ENCODE data around the gene CCL2. TPM values are rescaled to one million over a fixed set of nuclear protein-coding genes. Genes with fewer than 3 reads are reported as not detected.
A peak's percentile ranks its signal among the peaks of the same experiment; 100 is the strongest.
"Not testable (repeated sequence)": the region's sequence is repeated elsewhere in the genome, so short reads cannot be mapped to it uniquely, and the experiment has no call there.

CCL2 gene
- 100 to 1,000 TPM in 1 of 2 donors, 10 to 100 TPM in 1; 39.1 to 155 TPM for total RNA-seq
- long read RNA-seq, donor 1, partial matches to known transcripts = 0 of 2 reads
- long read RNA-seq, donor 1, other reads (novel, unspliced or antisense) = 0 of 2 reads
- long read RNA-seq, donor 2, transcript CCL2-202 (2 exons, 736 nt) = minor isoform, 7 of 61 reads
- long read RNA-seq, donor 2, transcript CCL2-203 (1 exons, 996 nt) = minor isoform, 6 of 61 reads
- long read RNA-seq, donor 2, transcript CCL2-201 (3 exons, 741 nt) = major isoform, 47 of 61 reads
- long read RNA-seq, donor 2, partial matches to known transcripts = 0 of 61 reads
- long read RNA-seq, donor 2, other reads (novel, unspliced or antisense) = 1 of 61 reads

DNA sequence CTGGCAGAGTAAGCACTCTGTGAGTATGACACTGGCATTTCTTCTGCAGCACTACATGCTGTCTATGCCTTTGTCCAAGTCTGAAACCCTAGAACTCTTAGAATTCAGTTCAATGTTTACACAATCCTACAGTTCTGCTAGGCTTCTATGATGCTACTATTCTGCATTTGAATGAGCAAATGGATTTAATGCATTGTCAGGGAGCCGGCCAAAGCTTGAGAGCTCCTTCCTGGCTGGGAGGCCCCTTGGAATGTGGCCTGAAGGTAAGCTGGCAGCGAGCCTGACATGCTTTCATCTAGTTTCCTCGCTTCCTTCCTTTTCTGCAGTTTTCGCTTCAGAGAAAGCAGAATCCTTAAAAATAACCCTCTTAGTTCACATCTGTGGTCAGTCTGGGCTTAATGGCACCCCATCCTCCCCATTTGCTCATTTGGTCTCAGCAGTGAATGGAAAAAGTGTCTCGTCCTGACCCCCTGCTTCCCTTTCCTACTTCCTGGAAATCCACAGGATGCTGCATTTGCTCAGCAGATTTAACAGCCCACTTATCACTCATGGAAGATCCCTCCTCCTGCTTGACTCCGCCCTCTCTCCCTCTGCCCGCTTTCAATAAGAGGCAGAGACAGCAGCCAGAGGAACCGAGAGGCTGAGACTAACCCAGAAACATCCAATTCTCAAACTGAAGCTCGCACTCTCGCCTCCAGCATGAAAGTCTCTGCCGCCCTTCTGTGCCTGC is at the start of gene CCL2:
TSS of gene CCL2 (plus strand) at position 635 of the 730 bp plus-strand sequence. CDS start at position 700, 65 bp downstream.
- DNase-seq (ENCODE audit: low spot score) = peak; percentile 86
- intact Hi-C loops (cut with DNase I) = loop anchor here in 1 of 2 donors (5.0 kb wide), 1 partner anchor 52 kb away; no protein-coding TSS in a partner anchor

DNA sequence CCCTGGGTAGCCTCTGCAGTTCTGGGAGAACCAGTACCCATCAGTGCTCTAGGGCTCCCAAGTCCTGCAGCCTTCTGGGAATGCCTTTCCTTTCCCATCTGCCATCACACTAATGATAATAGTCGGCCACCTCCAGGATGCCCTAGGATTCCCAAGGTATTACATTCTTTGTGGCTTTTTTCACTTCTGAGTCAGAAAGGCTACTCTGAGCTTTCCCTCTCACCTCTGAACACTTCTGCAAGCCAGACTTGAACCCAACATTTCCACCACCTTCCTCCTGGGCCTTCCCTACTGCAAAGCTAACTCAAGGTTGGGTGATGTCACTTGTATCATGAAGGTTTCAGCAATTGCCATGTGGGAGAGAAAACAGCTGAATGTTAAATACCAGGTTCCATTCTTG is 49.7 kb upstream of the CCL2 start:
- intact Hi-C loops (cut with DNase I) = no loop called here
- no peak for DNase-seq (ENCODE audit: low spot score)

- intact Hi-C loops (cut with DNase I) = no loop called here
Measured at GRCh38 chr17:34206569-34206968, 48.5 kb upstream of the CCL2 start.

DNA sequence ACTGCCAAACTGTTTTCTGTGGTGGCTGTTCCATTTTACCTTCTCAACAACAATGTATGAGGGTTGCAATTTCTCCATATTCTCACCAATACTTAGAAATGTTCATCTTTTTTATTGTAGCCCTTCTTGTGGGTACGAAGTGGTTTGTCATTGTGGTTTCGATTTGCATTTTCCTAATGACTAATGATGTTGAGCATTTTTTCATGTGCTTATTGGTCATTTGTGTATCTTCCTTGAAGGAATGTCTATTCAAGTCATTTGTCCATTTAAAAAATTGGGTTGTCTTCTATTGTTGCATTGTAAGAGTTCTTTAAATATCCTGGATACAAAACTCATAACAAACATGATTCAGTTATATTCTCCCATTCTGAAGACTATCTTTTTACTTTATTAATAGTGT is 47.5 kb upstream of the CCL2 start:
- DNase-seq (ENCODE audit: low spot score) = no peak
- intact Hi-C loops (cut with DNase I) = no loop called here

More at GRCh38 chr17:34206569-34206968, 48.5 kb upstream of the CCL2 start:
- DNase-seq (ENCODE audit: low spot score) = no peak

- no peak for DNase-seq (ENCODE audit: low spot score)
- intact Hi-C loops (cut with DNase I) = no loop called here
Measured at GRCh38 chr17:34218748-34219147, 36.3 kb upstream of the CCL2 start.

DNA sequence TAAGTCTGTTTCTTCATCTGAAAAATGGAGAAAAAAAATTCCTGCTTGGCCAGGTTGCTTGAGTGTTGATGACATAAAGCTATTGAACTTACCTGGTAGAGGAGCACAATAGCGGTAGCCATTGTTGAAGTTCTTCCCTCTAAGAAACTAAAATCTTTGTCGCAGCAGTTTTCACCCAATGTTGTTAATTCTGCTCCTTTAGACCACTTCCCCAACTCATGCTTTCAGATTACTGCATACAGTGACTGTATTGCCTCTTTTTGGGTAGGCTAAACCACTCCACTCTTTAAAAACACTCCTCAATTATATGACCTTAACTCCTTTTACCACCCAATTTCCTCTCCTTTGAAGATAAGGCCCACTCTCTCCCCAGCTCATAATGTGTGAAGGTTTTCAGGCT is 35.7 kb upstream of the CCL2 start:
- DNase-seq (ENCODE audit: low spot score) = no peak
- intact Hi-C loops (cut with DNase I) = no loop called here

DNA sequence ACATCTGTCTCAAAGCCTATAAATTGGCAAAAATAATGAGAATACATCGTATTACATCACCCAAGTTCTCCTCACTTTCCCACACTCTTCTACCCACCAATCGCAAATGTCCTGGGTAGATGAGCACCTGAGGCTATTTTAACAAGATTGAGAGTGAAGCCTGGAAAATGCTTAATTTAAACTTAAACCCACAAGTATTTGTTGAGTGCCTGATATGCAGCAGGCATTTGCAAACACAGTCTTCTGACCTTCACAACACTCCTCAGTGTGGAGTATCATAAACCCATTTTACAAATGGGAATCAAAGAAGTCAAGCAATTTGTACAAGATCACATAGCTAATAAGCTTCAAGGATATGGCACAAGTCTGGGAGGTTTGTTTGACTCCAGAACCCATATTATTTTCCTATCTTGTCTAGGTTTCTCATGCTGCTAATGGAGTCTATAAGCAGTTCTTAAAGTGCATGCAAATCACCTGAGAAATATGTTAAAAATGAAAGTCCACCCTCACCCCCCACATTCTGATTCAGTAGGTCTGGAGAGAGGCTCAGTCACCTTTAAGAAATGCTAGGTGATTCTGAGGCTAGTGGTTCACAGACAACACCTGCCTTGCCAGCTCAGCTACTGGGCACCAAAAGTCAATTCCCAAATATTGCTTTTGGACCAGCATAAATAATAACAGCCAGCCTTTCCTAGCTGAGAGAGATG is 34.9 kb upstream of the CCL2 start:
- intact Hi-C loops (cut with DNase I) = no loop called here
- DNase-seq (ENCODE audit: low spot score) = no peak

DNA sequence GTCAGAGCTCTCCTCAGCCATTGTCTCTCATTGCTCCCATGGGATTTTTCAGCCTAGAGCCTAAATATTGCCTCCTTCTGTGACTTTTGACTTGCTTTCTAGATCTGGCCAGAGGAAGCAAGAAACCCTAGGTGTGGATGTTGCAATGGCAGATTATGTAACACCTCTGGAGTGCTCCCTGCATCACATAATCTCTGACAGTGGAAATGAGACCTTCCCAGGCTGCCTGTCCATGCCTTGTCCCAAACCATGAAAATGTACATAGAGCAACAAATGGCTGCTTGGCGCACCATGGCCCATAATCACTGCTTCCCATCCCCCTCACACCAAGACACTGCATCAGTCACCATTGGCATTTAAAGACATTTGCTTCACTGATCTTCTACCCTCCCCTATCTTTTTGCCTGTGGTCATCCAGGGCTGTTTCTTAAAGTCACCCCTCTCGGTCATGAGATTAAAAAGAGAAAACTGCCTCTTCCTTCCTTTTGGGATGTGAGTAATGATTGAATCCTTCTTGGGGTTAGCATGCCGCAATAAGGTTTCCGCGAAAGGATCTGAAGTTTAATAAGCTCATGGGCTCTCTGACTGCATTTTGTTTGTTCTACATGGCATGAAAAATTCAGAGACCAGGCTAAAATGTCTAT is 34.2 kb upstream of the CCL2 start:
- DNase-seq (ENCODE audit: low spot score) = no peak

GRCh38 chr17:34221411-34221810 is 33.7 kb upstream of the CCL2 start:
- no peak for DNase-seq (ENCODE audit: low spot score)
- intact Hi-C loops (cut with DNase I) = no loop called here

More for the DNA sequence above, 34.2 kb upstream of the CCL2 start:
- intact Hi-C loops (cut with DNase I) = no loop called here

DNA sequence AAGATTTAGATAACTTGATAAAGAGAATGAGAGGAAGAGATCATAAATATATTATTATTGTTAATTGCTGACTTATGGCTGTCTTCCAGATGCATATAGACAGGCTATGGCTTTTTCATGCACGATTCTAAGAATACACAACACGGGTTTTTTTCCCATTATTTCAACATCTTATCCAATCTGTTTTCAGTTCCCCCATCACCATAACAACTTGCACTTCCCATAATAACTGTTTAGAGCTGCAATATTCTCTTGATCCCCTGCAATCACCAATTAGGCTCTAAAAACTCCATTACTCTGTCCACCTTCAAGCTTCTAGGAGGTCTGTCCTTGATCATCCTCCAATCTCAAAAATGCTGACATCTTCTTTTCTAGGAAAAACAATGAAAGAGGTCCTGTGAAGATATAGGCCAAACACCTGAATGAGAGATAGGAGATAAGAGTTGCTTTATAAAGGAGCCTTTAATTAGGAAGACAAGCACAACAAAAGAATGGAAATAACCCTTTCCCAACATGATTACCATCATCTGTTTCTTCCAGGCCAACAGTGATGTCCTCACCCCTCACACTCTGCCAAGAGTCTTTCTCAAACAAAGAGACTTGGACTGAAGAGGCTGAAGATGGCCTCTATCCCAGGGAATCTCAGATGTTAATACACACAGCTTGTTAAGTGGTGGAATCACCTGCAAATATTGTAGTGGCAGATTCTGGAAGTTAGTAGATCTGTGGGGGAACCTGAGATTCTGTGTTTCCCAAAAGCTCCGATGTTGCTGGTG is 32.2 kb upstream of the CCL2 start:
- intact Hi-C loops (cut with DNase I) = no loop called here
- DNase-seq (ENCODE audit: low spot score) = no peak

- intact Hi-C loops (cut with DNase I) = no loop called here
Measured at GRCh38 chr17:34225046-34225445, 30.0 kb upstream of the CCL2 start.

GRCh38 chr17:34226011-34226743 is 28.9 kb upstream of the CCL2 start:
- DNase-seq (ENCODE audit: low spot score) = no peak
- intact Hi-C loops (cut with DNase I) = no loop called here

More at GRCh38 chr17:34225046-34225445, 30.0 kb upstream of the CCL2 start:
- DNase-seq (ENCODE audit: low spot score) = no peak

GRCh38 chr17:34226744-34227034 is 28.4 kb upstream of the CCL2 start:
- no peak for DNase-seq (ENCODE audit: low spot score)
- intact Hi-C loops (cut with DNase I) = no loop called here

GRCh38 chr17:34227293-34227692 is 27.8 kb upstream of the CCL2 start:
- intact Hi-C loops (cut with DNase I); DNase-seq (ENCODE audit: low spot score): not testable (repeated sequence)

GRCh38 chr17:34227707-34228106 is 27.4 kb upstream of the CCL2 start:
- DNase-seq (ENCODE audit: low spot score) = no peak
- intact Hi-C loops (cut with DNase I) = no loop called here

DNA sequence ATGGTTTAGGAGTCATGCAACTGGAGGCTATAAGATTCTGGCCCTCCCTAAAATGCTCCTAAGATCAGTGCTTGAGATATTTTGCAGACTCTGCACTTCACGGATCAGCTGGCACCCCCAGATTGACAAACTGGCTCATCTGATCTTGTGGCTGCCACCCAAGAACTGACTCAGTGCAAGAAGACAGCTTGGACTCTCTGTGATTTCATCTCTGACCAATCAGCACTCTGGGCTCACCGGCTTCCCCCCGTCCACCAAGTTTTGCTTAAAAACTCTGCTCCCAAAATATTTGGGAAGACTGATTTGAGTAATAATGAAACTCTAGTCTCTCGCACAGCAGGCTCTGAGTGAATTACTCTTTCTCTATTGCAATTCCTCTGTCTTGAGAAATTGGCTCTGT is 26.3 kb upstream of the CCL2 start:
- intact Hi-C loops (cut with DNase I) = no loop called here
- DNase-seq (ENCODE audit: low spot score) = no peak

GRCh38 chr17:34230342-34230741 is 24.7 kb upstream of the CCL2 start:
- intact Hi-C loops (cut with DNase I) = no loop called here
- no peak for DNase-seq (ENCODE audit: low spot score)

GRCh38 chr17:34234616-34235015 is 20.5 kb upstream of the CCL2 start:
- no peak for DNase-seq (ENCODE audit: low spot score)
- intact Hi-C loops (cut with DNase I) = no loop called here

All from posterior vena cava (tissue), 2 donors.